Panc1 (cell line): ENCODE results near the gene TEPSIN. TPM values are rescaled to one million over a fixed set of nuclear protein-coding genes. Genes with fewer than 3 reads are reported as not detected.

Source experiments
- ATAC-seq: fragments of 200-7000 bp; cut with Tn5 transposase; 2 replicates; pipeline ENCODE4 v1.9.1; 2020; ENCODE audit warnings: mild to moderate bottlenecking, moderate library complexity
- BruUV-seq: library from RNA; stranded (reverse); fragments of 400-500 nt; replicated peaks from 2 replicates; lab custom pipeline; 2021; lab: Mats Ljungman, UMichigan
- CTCF ChIA-PET: fragments of 300-600 bp; sonication (Branson Sonifier 250); formaldehyde crosslinking; loops from one replicate; lab custom pipeline; 2022; ENCODE audit warnings: antibody characterized with exemption; lab: Charles Lee
- POLR2A ChIA-PET: fragments of 300-600 bp; sonication (Branson Sonifier 250); formaldehyde crosslinking; loops from one replicate; lab custom pipeline; 2022; ENCODE audit warnings: antibody characterized with exemption; lab: Charles Lee
- DNase-seq: peaks from one replicate; pipeline ENCODE4 v3.0.0-alpha.2; 2010; ENCODE audit warnings: low read depth, low spot score
- H3K27ac ChIP-seq: 2 replicates; pipeline ENCODE4 v1.5.1; 2011; ENCODE audit warnings: mild to moderate bottlenecking, low read length, inconsistent platforms
- H3K27me3 ChIP-seq: fragments of 200-500 bp; sonication (Bioruptor generic); 2 replicates; pipeline ENCODE4 v1.6.0; 2014; ENCODE audit warnings: low read length, inconsistent platforms; ENCODE audit not compliant: control insufficient read depth, insufficient read depth
- H3K36me3 ChIP-seq: fragments of 200-500 bp; sonication (Bioruptor generic); 2 replicates; pipeline ENCODE4 v1.5.1; 2014; ENCODE audit warnings: inconsistent platforms, mild to moderate bottlenecking, low read length, moderate library complexity; ENCODE audit not compliant: control insufficient read depth, insufficient read depth
- H3K4me1 ChIP-seq: 2 replicates; pipeline ENCODE4 v1.5.1; 2011; ENCODE audit warnings: inconsistent platforms, mild to moderate bottlenecking, low read length, moderate library complexity; ENCODE audit not compliant: control insufficient read depth, insufficient read depth
- H3K4me3 ChIP-seq, 2 experiments: 2 replicates each; pipeline ENCODE4 v1.5.1; 2011 to 2012; ENCODE audit warnings: low read depth in 2 of 2, low read length in 2 of 2, mild to moderate bottlenecking in 2 of 2, inconsistent platforms in 1 of 2, moderate library complexity in 1 of 2
- H3K9me3 ChIP-seq: fragments of 200-500 bp; sonication (Bioruptor generic); 2 replicates; pipeline ENCODE4 v1.5.1; 2014; ENCODE audit warnings: low read depth, mild to moderate bottlenecking, inconsistent platforms, low read length, moderate library complexity; ENCODE audit not compliant: control insufficient read depth, insufficient read depth
- POLR2AphosphoS5 ChIP-seq: IDR thresholded peaks from 2 replicates; pipeline ENCODE4 v1.6.1; 2012; ENCODE audit warnings: mild to moderate bottlenecking, low read depth, low read length, moderate library complexity
- REST ChIP-seq, 2 experiments: IDR thresholded peaks; 2 replicates each; pipeline ENCODE4 v1.6.1; 2011 to 2012; ENCODE audit warnings: low read depth in 2 of 2, control low read depth in 1 of 2, low read length in 1 of 2, mild to moderate bottlenecking in 1 of 2, moderate library complexity in 1 of 2; ENCODE audit not compliant: insufficient read depth in 1 of 2
- SIN3A ChIP-seq: IDR thresholded peaks from 2 replicates; pipeline ENCODE4 v1.6.1; 2012; ENCODE audit warnings: low read depth, mild to moderate bottlenecking, low read length, moderate library complexity, borderline replicate concordance; ENCODE audit not compliant: insufficient read depth
- TCF7L2 ChIP-seq: IDR thresholded peaks from 2 replicates; pipeline ENCODE4 v1.6.1; 2011; ENCODE audit warnings: mild to moderate bottlenecking, low read depth, low read length, inconsistent platforms
- in situ Hi-C: cut with HindIII; loops from 2 replicates; pipeline ENCODE4 v1.10.0; 2016; ENCODE audit warnings: low sequenced_read_pairs, low pct_unique_long_range_greater_than_20kb
- intact Hi-C: fragments of 100-400 bp; cut with micrococcal nuclease; formaldehyde crosslinking; loops from one replicate; pipeline ENCODE4 v1.10.0; 2022; ENCODE audit not compliant: unreplicated experiment
- total RNA-seq: library from RNA; stranded (reverse); gene quantifications from one replicate; pipeline ENCODE4 v1.2.1, GENCODE V29; 2021; ENCODE audit not compliant: unreplicated experiment
- TF ChIP-seq, protein P1 (sequence below): fragments of 450-650 bp; IDR thresholded peaks from 2 replicates; pipeline ENCODE4 v1.5.1; 2017; ENCODE audit warnings: mild to moderate bottlenecking

The TEPSIN gene
- total RNA-seq, 1 experiment from 2014 or later, result 44.9 TPM

- no TSS peak for BruUV-seq
Measured at GRCh38 chr17:81243333-81243664, 4.4 kb upstream of the TEPSIN start.

DNA sequence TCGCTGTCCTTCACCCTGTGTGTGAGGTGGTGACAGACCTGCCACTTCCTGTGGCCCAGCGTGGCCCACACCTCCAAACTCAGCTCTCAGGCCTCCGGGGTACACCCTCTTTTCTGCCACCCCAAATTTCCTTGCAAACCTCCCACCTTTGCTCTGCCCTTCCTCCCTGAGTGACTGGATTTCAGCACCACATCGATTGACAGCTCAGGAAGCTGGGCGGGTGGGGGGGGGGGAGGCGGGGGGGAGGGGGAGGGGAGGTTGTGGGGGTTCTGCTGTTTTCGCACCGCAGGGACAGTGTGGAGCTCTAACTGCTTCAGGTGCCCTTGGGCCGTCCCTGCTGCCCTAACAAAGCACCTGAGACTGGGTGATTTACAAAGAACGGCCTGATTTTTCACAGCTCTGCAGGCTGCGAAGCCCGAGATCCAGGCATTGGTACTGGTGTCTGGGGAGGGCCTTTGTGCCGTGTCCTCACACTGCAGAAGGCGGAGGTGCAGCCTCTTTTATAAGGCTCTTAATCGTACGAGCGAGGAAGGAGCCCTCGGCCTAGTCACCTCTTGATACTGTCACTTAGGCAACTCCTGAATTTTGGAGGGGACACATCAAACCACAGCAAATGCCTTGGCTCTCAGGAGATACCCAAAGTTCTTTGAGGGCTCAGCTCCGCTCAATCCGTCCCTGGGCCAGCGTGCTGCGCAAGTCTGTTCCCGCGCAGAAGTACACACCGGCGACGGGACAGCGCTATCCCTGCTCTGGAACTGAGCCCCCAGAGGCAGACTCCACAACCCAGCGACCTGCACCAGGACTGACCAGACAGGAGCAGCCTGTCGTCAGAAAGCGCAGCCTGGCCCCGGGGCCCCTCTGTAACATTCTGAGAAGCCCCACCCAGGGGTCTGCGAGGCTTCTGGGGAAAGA, 3.8 kb upstream of the TEPSIN start:
- 0 out of 4 replicates have a peak, but pooled peaks of 1 of the 2 experiments have one; percentile 67 for TF ChIP-seq REST (IDR thresholded peaks at IDR 0.05; ENCODE audit: insufficient read depth in 1 of 2, low read depth in 2 of 2, low read length in 1 of 2)
- TF ChIP-seq TCF7L2, result no peak
- TF ChIP-seq, protein P1, sequence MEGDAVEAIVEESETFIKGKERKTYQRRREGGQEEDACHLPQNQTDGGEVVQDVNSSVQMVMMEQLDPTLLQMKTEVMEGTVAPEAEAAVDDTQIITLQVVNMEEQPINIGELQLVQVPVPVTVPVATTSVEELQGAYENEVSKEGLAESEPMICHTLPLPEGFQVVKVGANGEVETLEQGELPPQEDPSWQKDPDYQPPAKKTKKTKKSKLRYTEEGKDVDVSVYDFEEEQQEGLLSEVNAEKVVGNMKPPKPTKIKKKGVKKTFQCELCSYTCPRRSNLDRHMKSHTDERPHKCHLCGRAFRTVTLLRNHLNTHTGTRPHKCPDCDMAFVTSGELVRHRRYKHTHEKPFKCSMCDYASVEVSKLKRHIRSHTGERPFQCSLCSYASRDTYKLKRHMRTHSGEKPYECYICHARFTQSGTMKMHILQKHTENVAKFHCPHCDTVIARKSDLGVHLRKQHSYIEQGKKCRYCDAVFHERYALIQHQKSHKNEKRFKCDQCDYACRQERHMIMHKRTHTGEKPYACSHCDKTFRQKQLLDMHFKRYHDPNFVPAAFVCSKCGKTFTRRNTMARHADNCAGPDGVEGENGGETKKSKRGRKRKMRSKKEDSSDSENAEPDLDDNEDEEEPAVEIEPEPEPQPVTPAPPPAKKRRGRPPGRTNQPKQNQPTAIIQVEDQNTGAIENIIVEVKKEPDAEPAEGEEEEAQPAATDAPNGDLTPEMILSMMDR, result no peak
- no peak; the same call in 1 of the 2 replicates for TF ChIP-seq POLR2AphosphoS5
- in situ Hi-C loops, result no loop called here
- DNase-seq (no peak), ATAC-seq (no peak)
- Histone ChIP-seq H3K27me3 (no peaks in the 10 kb centered on the region), H3K9me3 (no peaks in the 10 kb centered on the region), H3K36me3 (peaks cover 11% of the 10 kb centered on the region; the same call in 1 of the 2 replicates), H3K27ac (no peak overlapping the region; the same call in 1 of the 2 replicates), H3K4me3 (no peak overlapping the region), H3K4me1 (peaks cover 41% of the 10 kb centered on the region)
- CTCF ChIA-PET, result interaction anchor here (0.6 kb wide), 2 partner anchors 109 to 239 kb away, joined by 3 read pairs; no protein-coding TSS in a partner anchor
- BruUV-seq, result no TSS peak
- POLR2A ChIA-PET, result no interaction called here
- intact Hi-C loops, result no loop called here

More at GRCh38 chr17:81243333-81243664, 4.4 kb upstream of the TEPSIN start:
- Histone ChIP-seq H3K27me3 (no peaks in the 10 kb centered on the region), H3K4me1 (peaks cover 36% of the 10 kb centered on the region), H3K9me3 (no peaks in the 10 kb centered on the region), H3K27ac (no peak overlapping the region), H3K36me3 (peaks cover 9% of the 10 kb centered on the region; the same call in 1 of the 2 replicates), H3K4me3 (no peak overlapping the region)
- in situ Hi-C loops, result no loop called here
- intact Hi-C loops, result no loop called here
- TF ChIP-seq POLR2AphosphoS5 (no peak), REST (IDR thresholded peaks at IDR 0.05; ENCODE audit: insufficient read depth in 1 of 2, low read depth in 2 of 2, low read length in 1 of 2) (no peak), TCF7L2 (no peak), SIN3A (no peak)
- TF ChIP-seq, protein P1, result no peak
- DNase-seq (no peak), ATAC-seq (no peak)
- CTCF ChIA-PET, result no interaction called here
- POLR2A ChIA-PET, result no interaction called here
